Inferior parietal cortex (tissue), 1 donor: Measurements from ENCODE around the gene MLF2.
"Not testable (repeated sequence)": the region's sequence is repeated elsewhere in the genome, so short reads cannot be mapped to it uniquely, and the experiment has no call there.

Source experiments
- DNase-seq: peaks from one replicate; pipeline ENCODE4 v3.0.0-alpha.2; 2016; ENCODE audit errors: extremely low spot score

The MLF2 gene

GRCh38 chr12:6765634-6766581 lies 13.0 kb upstream of the MLF2 start, which contains the start of gene PTMS:
TSS of gene PTMS (plus strand) at chr12:6766363. CDS start at chr12:6766706, 343 bp downstream.
- DNase-seq = no peak

- DNase-seq = no peak
Observed at GRCh38 chr12:6765048-6765633, 12.2 kb upstream of the MLF2 start.

GRCh38 chr12:6764011-6764828 lies 11.3 kb upstream of the MLF2 start:
- peak; percentile 91 for DNase-seq

- DNase-seq = no peak
Observed at GRCh38 chr12:6763380-6763779, 10.4 kb upstream of the MLF2 start.

- DNase-seq = no peak
Observed at GRCh38 chr12:6759741-6760140, 6.8 kb upstream of the MLF2 start.

GRCh38 chr12:6758506-6759095 lies 5.7 kb upstream of the MLF2 start:
- DNase-seq = no peak

- DNase-seq = no peak
Observed at GRCh38 chr12:6757028-6757690, 4.2 kb upstream of the MLF2 start.

GRCh38 chr12:6754411-6754810 lies 1.5 kb upstream of the MLF2 start:
- DNase-seq = no peak

- DNase-seq = no peak
Observed at GRCh38 chr12:6753772-6754356, 923 bp upstream of the MLF2 start.

GRCh38 chr12:6752167-6752920 lies 597 bp downstream of the MLF2 start:
- no peak for DNase-seq

GRCh38 chr12:6751767-6752166 lies 1.2 kb downstream of the MLF2 start:
- DNase-seq = no peak

- DNase-seq = no peak
Observed at GRCh38 chr12:6750506-6750905, 2.4 kb downstream of the MLF2 start.

GRCh38 chr12:6748761-6749160 lies 4.2 kb downstream of the MLF2 start:
- DNase-seq = no peak

GRCh38 chr12:6747216-6747615 lies 5.7 kb downstream of the MLF2 start:
- no peak for DNase-seq

GRCh38 chr12:6745741-6746525 lies 7.0 kb downstream of the MLF2 start:
- DNase-seq = no peak

GRCh38 chr12:6743300-6743699 lies 9.6 kb downstream of the MLF2 start:
- DNase-seq = not testable (repeated sequence)

GRCh38 chr12:6742834-6743233 lies 10.1 kb downstream of the MLF2 start:
- no peak for DNase-seq

- not testable (repeated sequence) for DNase-seq
Observed at GRCh38 chr12:6742080-6742479, 10.9 kb downstream of the MLF2 start.

- DNase-seq = no peak
Observed at GRCh38 chr12:6736754-6737153, 16.2 kb downstream of the MLF2 start.
